Measurements from ENCODE around the gene C10orf71. TPM values are rescaled to one million over a fixed set of nuclear protein-coding genes. Genes with fewer than 3 reads are reported as not detected.

The C10orf71 gene
- total and polyA plus RNA-seq, 2 of the 8 experiments (the other 6 are each of a cell fraction or from before 2014, with no cell fraction given) = not detected

- TF ChIP-seq CTBP2 (IDR thresholded peaks at IDR 0.05; ENCODE audit: borderline replicate concordance, insufficient read depth, insufficient read length, low read length) (no peak), KDM4A (IDR thresholded peaks at IDR 0.05; ENCODE audit: low read depth, low read length, severe bottlenecking) (no peak)
Observed at GRCh38 chr10:49320191-49320590, 21.2 kb downstream of the C10orf71 start (continued).
